GM18870 (cell line): ENCODE data around the gene CD68.

Experiments
- ATAC-seq: cut with Tn5 transposase; IDR thresholded peaks from one replicate; pipeline ENCODE4 v1.9.1; 2021; ENCODE audit warnings: moderate library complexity; ENCODE audit not compliant: unreplicated experiment

The CD68 gene

GRCh38 chr17:7579001-7579833 is at the start of gene CD68:
Gene CD68, plus strand, starts transcription at chr17:7579638. Its CDS starts 40 bp downstream, at chr17:7579678.
- ATAC-seq = no peak

- ATAC-seq = no peak
These were observed 49.2 kb upstream of the CD68 start for GRCh38 chr17:7530023-7530900.

- ATAC-seq = no peak
These were observed 41.4 kb upstream of the CD68 start for GRCh38 chr17:7538050-7538449.

DNA sequence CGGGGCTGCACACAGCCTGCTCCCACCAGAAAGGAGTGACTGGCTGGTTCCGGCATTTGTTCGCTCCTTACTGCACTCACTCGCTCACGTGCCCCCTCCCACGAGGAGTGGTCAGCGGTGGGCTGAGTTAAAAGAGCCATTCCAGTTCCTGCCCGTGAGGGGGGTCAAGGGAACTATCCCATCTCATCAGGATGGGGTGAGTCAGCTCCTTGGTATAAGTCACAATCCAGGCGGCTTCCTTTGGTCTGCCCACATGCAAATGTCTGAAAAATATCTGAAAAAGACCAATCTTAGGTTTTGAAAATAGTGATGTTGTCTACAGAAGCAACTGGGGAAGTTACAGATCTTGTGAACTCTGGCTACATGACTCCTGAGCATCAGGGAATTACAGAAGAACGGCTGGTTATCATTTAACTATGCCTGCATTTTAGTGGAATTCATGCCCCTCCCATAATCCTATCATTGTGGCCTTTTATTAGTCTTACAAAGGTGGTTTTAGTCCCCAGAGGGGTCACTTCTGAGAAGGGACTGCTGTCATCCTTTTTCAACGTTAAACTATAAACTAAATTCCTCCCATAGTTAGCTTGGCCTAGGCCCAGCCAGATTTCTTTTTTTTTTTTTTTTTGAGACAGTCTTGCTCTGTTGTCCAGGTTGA is 40.4 kb upstream of the CD68 start:
- ATAC-seq = no peak

DNA sequence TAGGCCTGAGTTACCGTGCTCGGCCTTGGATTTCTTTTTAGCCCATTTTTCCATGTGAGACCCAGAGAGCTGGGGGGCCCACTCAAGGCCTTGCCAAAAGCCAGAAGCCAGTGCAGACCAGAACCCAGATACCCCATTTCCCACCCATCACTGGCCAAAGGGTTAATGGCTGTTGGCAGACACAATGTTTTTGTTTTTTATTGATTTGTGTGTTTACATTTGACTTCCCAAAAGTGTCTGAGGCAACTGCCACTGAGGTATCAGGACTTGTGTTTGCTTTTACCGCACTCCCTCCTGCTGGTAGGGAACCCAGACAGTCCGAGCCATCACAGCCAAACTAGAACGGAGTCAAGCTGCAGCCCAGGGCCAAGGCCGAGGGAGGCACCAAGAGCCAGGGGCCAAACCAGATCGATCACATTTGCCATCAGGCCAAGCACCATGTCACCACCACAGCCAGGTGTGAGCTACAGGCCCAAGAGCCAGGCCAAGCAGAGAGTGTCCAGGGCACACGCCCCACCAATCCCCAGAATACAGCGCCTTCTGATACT is 38.3 kb upstream of the CD68 start:
- ATAC-seq = no peak

GRCh38 chr17:7544911-7545310 is 34.5 kb upstream of the CD68 start:
- no peak for ATAC-seq

- ATAC-seq = no peak
These were observed 30.6 kb upstream of the CD68 start, which contains the start of gene TNFSF12 for GRCh38 chr17:7548585-7549400. Gene TNFSF12, plus strand, starts transcription at chr17:7549058. Its CDS starts 96 bp downstream, at chr17:7549154.

DNA sequence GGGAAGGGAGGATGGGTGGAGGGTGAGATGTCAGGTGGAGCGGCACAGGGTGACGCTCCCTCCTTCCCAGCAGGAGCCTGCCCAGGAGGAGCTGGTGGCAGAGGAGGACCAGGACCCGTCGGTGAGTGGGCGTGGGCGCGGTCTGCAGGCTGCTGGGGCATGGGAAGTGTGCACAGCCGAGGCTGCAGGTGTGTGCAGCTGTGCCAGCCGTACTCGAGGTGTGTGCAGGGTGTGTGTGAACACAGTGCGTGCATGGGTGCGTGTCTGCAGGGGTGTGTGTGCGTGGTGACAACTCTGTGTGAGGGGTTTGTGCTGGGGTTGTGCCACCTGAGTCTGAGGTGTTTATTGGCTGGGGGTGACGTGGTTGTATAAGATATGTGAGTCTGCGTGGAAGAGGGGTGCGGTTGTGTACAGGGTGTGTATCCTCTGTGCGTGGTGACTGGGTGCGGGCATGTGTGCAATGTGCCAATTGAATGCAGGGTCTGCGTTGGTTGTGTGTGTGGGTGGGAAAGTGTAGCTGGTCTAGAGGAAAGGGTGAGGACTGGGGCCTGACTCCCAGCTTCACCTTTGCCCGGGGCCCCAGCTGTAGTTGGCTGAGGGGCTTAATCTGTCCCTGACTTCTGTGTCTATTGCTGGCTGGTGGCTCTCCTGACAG is 29.9 kb upstream of the CD68 start:
- ATAC-seq = no peak

GRCh38 chr17:7550344-7550743 is 29.1 kb upstream of the CD68 start:
- ATAC-seq = no peak

GRCh38 chr17:7551396-7551795 is 28.0 kb upstream of the CD68 start:
- ATAC-seq = no peak

DNA sequence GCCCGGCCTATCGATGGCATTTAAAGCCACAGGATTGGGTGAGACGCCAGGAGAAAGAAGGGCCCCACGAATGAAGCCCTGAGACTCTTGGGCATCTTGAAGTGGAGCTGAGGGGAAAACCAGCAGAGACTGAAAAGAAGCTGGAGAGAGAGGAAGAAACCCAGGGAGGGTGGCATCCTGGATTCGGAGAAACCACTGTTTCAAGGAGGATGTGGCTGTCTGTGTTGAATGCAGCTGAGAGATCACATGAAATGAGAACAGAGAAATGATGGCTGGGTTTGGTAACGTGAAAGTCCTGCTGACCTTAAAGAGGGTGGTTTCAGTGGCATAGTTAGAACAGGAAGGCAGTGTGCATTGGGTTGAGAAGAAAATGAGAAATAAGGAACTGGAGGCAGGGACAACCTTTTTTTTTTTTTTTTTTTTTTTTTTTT is 26.8 kb upstream of the CD68 start:
- ATAC-seq = peak; percentile 77

- ATAC-seq = no peak
These were observed 26.1 kb upstream of the CD68 start for GRCh38 chr17:7553356-7553755.

- ATAC-seq = no peak
These were observed 24.0 kb upstream of the CD68 start for GRCh38 chr17:7555320-7555948.

DNA sequence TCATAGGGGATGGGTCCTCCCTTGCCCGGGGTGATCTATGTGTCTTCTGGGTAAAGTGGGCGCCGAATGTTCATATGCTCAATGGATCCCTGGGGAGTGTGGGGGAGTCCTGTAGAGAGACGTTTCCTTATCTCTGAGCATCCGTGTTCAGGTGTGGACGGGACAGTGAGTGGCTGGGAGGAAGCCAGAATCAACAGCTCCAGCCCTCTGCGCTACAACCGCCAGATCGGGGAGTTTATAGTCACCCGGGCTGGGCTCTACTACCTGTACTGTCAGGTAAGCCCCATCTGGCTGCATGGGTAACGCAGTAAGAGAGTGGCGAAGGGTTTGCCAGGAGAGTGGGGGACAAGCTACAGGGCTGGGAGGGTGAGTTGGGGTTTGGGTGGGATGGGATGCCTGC is 22.8 kb upstream of the CD68 start:
- ATAC-seq = no peak

DNA sequence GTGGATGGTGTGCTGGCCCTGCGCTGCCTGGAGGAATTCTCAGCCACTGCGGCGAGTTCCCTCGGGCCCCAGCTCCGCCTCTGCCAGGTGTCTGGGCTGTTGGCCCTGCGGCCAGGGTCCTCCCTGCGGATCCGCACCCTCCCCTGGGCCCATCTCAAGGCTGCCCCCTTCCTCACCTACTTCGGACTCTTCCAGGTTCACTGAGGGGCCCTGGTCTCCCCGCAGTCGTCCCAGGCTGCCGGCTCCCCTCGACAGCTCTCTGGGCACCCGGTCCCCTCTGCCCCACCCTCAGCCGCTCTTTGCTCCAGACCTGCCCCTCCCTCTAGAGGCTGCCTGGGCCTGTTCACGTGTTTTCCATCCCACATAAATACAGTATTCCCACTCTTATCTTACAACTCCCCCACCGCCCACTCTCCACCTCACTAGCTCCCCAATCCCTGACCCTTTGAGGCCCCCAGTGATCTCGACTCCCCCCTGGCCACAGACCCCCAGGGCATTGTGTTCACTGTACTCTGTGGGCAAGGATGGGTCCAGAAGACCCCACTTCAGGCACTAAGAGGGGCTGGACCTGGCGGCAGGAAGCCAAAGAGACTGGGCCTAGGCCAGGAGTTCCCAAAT is 22.2 kb upstream of the CD68 start:
- ATAC-seq = no peak

GRCh38 chr17:7557775-7558543 is 21.5 kb upstream of the CD68 start:
- ATAC-seq = no peak

GRCh38 chr17:7558544-7559319 is 20.7 kb upstream of the CD68 start, which contains the start of gene TNFSF13:
Gene TNFSF13, plus strand, starts transcription at chr17:7558750. Its CDS starts 290 bp downstream, at chr17:7559040.
- no peak for ATAC-seq
